GM23248 (cell line): Measurements from ENCODE around the gene ZNF263. TPM values are rescaled to one million over a fixed set of nuclear protein-coding genes. Genes with fewer than 3 reads are reported as not detected.
"Not testable (repeated sequence)": the region's sequence is repeated elsewhere in the genome, so short reads cannot be mapped to it uniquely, and the experiment has no call there.

Source experiments
- DNase-seq: peaks from one replicate; pipeline ENCODE4 v3.0.0-alpha.2; 2015
- H2AFZ ChIP-seq: fragments of 200-600 bp; sonication (generic); 2 replicates; pipeline ENCODE4 v1.6.1; 2016; ENCODE audit warnings: antibody characterized with exemption
- H3F3A ChIP-seq: fragments of 200-600 bp; sonication (generic); 2 replicates; pipeline ENCODE4 v1.6.1; 2016; ENCODE audit warnings: mild to moderate bottlenecking, antibody characterized with exemption, mixed run types; ENCODE audit not compliant: insufficient read depth
- H3K27ac ChIP-seq: fragments of 200-600 bp; sonication (generic); 2 replicates; pipeline ENCODE4 v1.5.1; 2016; ENCODE audit warnings: mild to moderate bottlenecking
- H3K27me3 ChIP-seq: fragments of 200-600 bp; sonication (generic); replicated peaks from 2 replicates; pipeline ENCODE4 v1.6.1; 2016; ENCODE audit warnings: mild to moderate bottlenecking; ENCODE audit not compliant: insufficient read depth
- H3K36me3 ChIP-seq: fragments of 200-600 bp; sonication (generic); 2 replicates; pipeline ENCODE4 v1.6.1; 2016; ENCODE audit warnings: low read depth, mild to moderate bottlenecking
- H3K4me1 ChIP-seq: fragments of 200-600 bp; sonication (generic); 2 replicates; pipeline ENCODE4 v1.6.1; 2016; ENCODE audit warnings: mild to moderate bottlenecking; ENCODE audit not compliant: insufficient read depth
- H3K4me2 ChIP-seq: fragments of 200-600 bp; sonication (generic); one replicate; pipeline ENCODE4 v1.6.1; 2016; ENCODE audit warnings: mild to moderate bottlenecking; ENCODE audit not compliant: unreplicated experiment
- H3K4me3 ChIP-seq: fragments of 200-600 bp; sonication (generic); 2 replicates; pipeline ENCODE4 v1.5.1; 2016; ENCODE audit warnings: mild to moderate bottlenecking
- H3K79me2 ChIP-seq: fragments of 200-600 bp; sonication (generic); 2 replicates; pipeline ENCODE4 v1.6.1; 2016; ENCODE audit warnings: mild to moderate bottlenecking; ENCODE audit not compliant: insufficient read depth
- H3K9ac ChIP-seq: fragments of 200-600 bp; sonication (generic); 2 replicates; pipeline ENCODE4 v1.6.1; 2016; ENCODE audit warnings: mild to moderate bottlenecking
- H3K9me2 ChIP-seq: fragments of 200-600 bp; sonication (generic); 2 replicates; pipeline ENCODE4 v1.6.1; 2016; ENCODE audit warnings: mixed run types, mild to moderate bottlenecking, moderate library complexity; ENCODE audit not compliant: insufficient read depth
- H3K9me3 ChIP-seq: fragments of 200-600 bp; sonication (generic); one replicate; pipeline ENCODE4 v1.6.1; 2017; ENCODE audit warnings: low read depth
- H4K20me1 ChIP-seq: fragments of 200-600 bp; sonication (generic); 2 replicates; pipeline ENCODE4 v1.6.0; 2016; ENCODE audit not compliant: insufficient read depth
- EZH2 ChIP-seq: fragments of 200-600 bp; sonication (generic); IDR thresholded peaks from 2 replicates; pipeline ENCODE4 v1.6.1; 2018; ENCODE audit warnings: antibody characterized with exemption, mild to moderate bottlenecking; ENCODE audit not compliant: insufficient read depth, poor library complexity, severe bottlenecking
- EZH2phosphoT487 ChIP-seq: fragments of 200-600 bp; sonication (generic); IDR thresholded peaks from 2 replicates; pipeline ENCODE4 v1.6.1; 2018; ENCODE audit warnings: antibody characterized with exemption, moderate library complexity, mild to moderate bottlenecking, low read depth; ENCODE audit not compliant: insufficient read depth
- WGBS, 2 experiments: methylation state at CpG; one replicate each; pipeline ENCODE4 v1.1.6; 2015 to 2017; ENCODE audit warnings: low lambda C conversion rate in 2 of 2, low coverage in 1 of 2; ENCODE audit errors: missing lambda C conversion rate in 2 of 2; 5-methylcytosine and 5-hydroxymethylcytosine counted together
- in situ Hi-C: fragments of 300-500 bp; cut with MboI; formaldehyde crosslinking; loops from 2 replicates; pipeline ENCODE4 v1.15.0; 2020
- polyA plus RNA-seq: library from polyadenylated mRNA; unstranded; fragments of >200 nt; fragmentation: Nextera tagmentation; extraction: Ambion mirVana; gene quantifications from 2 replicates; pipeline ENCODE4 v1.2.1, GENCODE V29; 2016
- total RNA-seq: library from RNA; depleted of rRNA; stranded (reverse); fragments of >200 nt; shearing (Covaris generic); gene quantifications from 2 replicates; pipeline ENCODE4 v1.2.3, GENCODE V29; 2014

The ZNF263 gene
- total and polyA plus RNA-seq, 2 experiments from 2014 or later = 22.1 to 55.7 TPM

DNA sequence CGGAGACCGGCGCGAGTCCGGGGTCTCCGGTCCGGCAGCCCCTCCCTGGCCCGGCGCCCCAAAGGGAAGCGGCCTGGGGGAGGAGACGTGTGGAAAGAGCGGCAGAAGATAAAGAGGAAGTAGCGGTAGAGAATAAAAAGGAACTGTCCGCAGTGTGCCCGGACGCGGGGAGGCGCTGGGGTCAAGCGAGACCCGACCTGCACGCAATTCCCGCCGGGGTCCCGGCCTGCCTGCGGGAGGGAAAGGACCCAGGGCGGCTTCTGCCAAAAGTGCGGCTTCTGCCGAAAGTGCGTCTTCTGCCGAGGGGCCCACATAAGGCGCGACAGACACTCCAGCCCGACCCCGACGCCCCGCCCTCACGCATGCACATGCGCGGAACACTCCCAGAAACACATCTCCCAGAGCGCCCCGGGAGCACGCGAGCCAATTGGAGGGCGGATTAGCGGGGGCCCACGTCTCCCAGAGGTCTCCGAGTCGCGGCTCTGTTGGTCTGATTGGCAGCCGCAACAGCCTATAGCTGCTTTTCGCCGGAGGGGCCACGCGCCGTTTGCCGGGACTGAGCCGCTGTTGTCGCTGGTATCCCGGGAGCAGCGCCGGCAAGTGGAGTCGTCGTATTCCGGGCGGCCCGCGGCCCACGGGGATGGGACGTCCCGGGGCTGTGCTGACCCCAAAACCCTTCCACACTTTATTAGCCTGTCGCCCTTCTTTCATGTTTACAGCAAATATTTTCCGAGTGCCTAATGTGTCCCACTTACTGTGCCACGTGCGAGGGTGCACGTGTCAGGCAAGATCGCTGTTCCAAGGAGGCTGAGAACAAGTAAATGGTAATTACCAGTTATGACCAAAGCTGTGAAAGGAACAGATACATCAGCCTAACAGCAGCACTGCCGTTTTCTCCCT is 18.9 kb upstream of the ZNF263 start:
- no peaks in the 10 kb centered on the region for H3K27me3 ChIP-seq
- H3K4me1 ChIP-seq = peaks cover 15% of the 10 kb centered on the region; the same call in 1 of the 2 replicates
- peak overlapping the region; percentile 71 for H3K4me2 ChIP-seq
- H3K9me3 ChIP-seq = no peaks in the 10 kb centered on the region
- peak; percentile 99 for DNase-seq
- peak overlapping the region; percentile 77 for H2AFZ ChIP-seq
- peak overlapping the region; percentile 97 for H3K9ac ChIP-seq
- no peaks in the 10 kb centered on the region for H4K20me1 ChIP-seq
- peak overlapping the region; percentile 98 for H3K27ac ChIP-seq
- H3K4me3 ChIP-seq = peak overlapping the region; percentile 85
- no peak for TF ChIP-seq EZH2
- TF ChIP-seq EZH2phosphoT487 = no peak
- in situ Hi-C loops = no loop called here
- H3K9me2 ChIP-seq = no peaks in the 10 kb centered on the region
- 1 to 2% methylated on average over 68 to 75 of the region's 77 CpGs for WGBS, 2 experiments
- peaks cover 27% of the 10 kb centered on the region for H3K79me2 ChIP-seq
- H3K36me3 ChIP-seq = no peaks in the 10 kb centered on the region
- H3F3A ChIP-seq = peaks cover 17% of the 10 kb centered on the region

- Histone ChIP-seq H3K9me3 (no peaks in the 10 kb centered on the region), H3K36me3 (no peaks in the 10 kb centered on the region), H3K4me3 (peak overlapping the region; percentile 16; the same call in 1 of the 2 replicates), H3K4me2 (peak overlapping the region; percentile 37), H3K79me2 (peaks cover 27% of the 10 kb centered on the region), H3K27me3 (no peaks in the 10 kb centered on the region), H3K4me1 (peaks cover 15% of the 10 kb centered on the region; the same call in 1 of the 2 replicates), H3K9me2 (no peaks in the 10 kb centered on the region), H3K27ac (peak overlapping the region; percentile 42), H2AFZ (0 out of 2 replicates have a peak overlapping the region, but pooled peaks have one; percentile 13), H4K20me1 (no peaks in the 10 kb centered on the region), H3K9ac (no peak overlapping the region), H3F3A (peaks cover 14% of the 10 kb centered on the region)
- in situ Hi-C loops = no loop called here
- WGBS, 2 experiments = 26% methylated on average over 5 of the region's 5 CpGs
- peak; percentile 86 for DNase-seq
- TF ChIP-seq EZH2phosphoT487 = no peak
Observed at GRCh38 chr16:3266873-3267537, 16.3 kb upstream of the ZNF263 start.

- Histone ChIP-seq H3K4me2 (no peak overlapping the region), H3K79me2 (peaks cover 27% of the 10 kb centered on the region), H3K4me3 (no peak overlapping the region), H3K27me3 (no peaks in the 10 kb centered on the region), H3K4me1 (peaks cover 15% of the 10 kb centered on the region; the same call in 1 of the 2 replicates), H3K9me3 (no peaks in the 10 kb centered on the region), H3K9me2 (no peaks in the 10 kb centered on the region), H3F3A (peaks cover 8% of the 10 kb centered on the region), H4K20me1 (no peaks in the 10 kb centered on the region), H3K9ac (no peak overlapping the region), H2AFZ (no peak overlapping the region), H3K36me3 (no peaks in the 10 kb centered on the region), H3K27ac (no peak overlapping the region)
- no peak for DNase-seq
- in situ Hi-C loops = no loop called here
- 94 to 100% methylated on average over 1 of the region's 1 CpG for WGBS, 2 experiments
- TF ChIP-seq EZH2phosphoT487 (no peak), EZH2 (no peak)
Observed at GRCh38 chr16:3268294-3268693, 15.0 kb upstream of the ZNF263 start.

GRCh38 chr16:3270718-3271117 is 12.6 kb upstream of the ZNF263 start:
- H2AFZ ChIP-seq, H3K9me2 ChIP-seq, DNase-seq, H3K4me2 ChIP-seq, H3K9me3 ChIP-seq, H3K4me3 ChIP-seq, H4K20me1 ChIP-seq, H3K27ac ChIP-seq, in situ Hi-C loops, H3K9ac ChIP-seq, H3F3A ChIP-seq, H3K27me3 ChIP-seq, H3K36me3 ChIP-seq: not testable (repeated sequence)
- Histone ChIP-seq H3K4me1 (peaks cover 11% of the 10 kb centered on the region; the same call in 1 of the 2 replicates), H3K79me2 (peaks cover 19% of the 10 kb centered on the region)
- 91 to 93% methylated on average over 4 to 5 of the region's 5 CpGs for WGBS, 2 experiments

- WGBS, 2 experiments = 91% methylated on average over 22 of the region's 22 CpGs; no CpG with 5 or more reads in 1 of the 2 experiments
- H3K27me3 ChIP-seq, DNase-seq, H3F3A ChIP-seq, H2AFZ ChIP-seq, H3K9me2 ChIP-seq, H3K4me3 ChIP-seq, H3K36me3 ChIP-seq, H3K9ac ChIP-seq, H3K9me3 ChIP-seq, in situ Hi-C loops, H4K20me1 ChIP-seq, H3K27ac ChIP-seq, H3K4me2 ChIP-seq: not testable (repeated sequence)
- peaks cover 10% of the 10 kb centered on the region; the same call in 1 of the 2 replicates for H3K4me1 ChIP-seq
- H3K79me2 ChIP-seq = peaks cover 13% of the 10 kb centered on the region
Observed at GRCh38 chr16:3271281-3271680, 12.0 kb upstream of the ZNF263 start.
